Activated gamma-delta T cell treated with anti-CD3 and anti-CD28 coated beads, Interleukin-2, amount 50 U/mL, for 16 hours (primary cell): ENCODE measurements around the gene GNAS-AS1.

Source experiments
- DNase-seq: peaks from one replicate; pipeline ENCODE4 v3.0.0-alpha.2; 2020; ENCODE audit warnings: low read depth

The GNAS-AS1 gene

DNA sequence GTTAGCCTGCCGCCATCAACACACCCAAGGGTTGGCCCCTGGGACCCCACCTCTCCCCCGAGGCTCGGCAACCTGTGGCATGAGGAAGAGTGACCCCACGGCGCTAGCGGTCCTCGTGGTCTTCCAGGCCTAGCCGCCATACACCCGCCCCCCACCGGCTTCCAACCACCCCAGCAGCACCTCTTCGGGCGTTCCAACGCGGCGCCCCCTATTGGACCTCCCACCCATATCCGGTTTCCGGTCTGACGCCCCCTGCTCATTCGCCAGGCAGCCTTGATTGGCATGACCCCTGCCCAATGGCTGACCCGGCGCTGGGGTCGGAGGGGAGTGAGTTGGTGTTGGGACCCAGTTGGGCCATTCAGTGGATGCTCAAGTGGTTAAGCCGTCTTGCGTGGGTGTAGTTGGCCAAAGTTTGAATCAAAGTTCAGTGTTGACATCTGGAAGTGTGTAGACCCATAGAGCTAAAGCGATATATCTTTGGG lies at the start of gene GNAS-AS1:
TSS of gene GNAS-AS1 (minus strand) at position 210 of the 482 bp plus-strand sequence.
- DNase-seq: peak; percentile 59

DNA sequence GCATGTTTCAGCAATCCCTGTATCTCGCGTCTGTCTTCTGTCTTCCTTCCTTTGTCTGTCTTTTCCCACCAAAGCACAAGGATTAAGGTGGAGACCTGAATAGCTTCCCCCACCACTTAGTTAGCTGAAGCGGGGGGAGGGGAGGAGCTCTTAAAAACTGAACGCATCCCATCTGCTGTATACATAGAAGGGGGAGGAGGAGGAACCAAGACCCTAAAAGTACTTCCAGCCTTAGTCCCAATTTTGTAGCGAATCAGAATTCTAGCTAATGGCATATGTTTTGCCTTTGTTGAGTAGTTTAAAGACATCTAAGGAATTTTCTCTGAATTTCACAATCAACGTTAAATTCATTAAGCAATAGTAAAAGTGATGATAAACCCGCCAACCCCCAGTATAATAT lies 49.7 kb upstream of the GNAS-AS1 start:
- no peak for DNase-seq

DNA sequence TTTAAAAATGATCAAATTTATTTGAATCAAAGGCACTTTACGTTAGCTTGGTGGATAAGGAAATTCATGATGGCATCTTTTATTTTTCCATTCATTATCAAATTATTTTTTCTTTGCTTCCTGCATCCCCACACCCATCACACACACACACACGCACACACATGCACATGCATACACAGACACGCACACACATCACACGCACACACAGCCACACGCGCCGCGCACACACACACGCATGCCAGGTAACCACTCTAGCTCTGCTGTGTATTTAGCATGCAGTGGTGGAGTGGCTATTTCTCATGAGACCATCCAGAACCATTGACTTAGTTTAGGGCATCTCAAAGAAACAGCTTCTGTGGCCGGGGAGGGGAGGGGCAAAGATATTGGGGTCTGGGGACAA lies 48.8 kb upstream of the GNAS-AS1 start:
- DNase-seq: no peak

DNA sequence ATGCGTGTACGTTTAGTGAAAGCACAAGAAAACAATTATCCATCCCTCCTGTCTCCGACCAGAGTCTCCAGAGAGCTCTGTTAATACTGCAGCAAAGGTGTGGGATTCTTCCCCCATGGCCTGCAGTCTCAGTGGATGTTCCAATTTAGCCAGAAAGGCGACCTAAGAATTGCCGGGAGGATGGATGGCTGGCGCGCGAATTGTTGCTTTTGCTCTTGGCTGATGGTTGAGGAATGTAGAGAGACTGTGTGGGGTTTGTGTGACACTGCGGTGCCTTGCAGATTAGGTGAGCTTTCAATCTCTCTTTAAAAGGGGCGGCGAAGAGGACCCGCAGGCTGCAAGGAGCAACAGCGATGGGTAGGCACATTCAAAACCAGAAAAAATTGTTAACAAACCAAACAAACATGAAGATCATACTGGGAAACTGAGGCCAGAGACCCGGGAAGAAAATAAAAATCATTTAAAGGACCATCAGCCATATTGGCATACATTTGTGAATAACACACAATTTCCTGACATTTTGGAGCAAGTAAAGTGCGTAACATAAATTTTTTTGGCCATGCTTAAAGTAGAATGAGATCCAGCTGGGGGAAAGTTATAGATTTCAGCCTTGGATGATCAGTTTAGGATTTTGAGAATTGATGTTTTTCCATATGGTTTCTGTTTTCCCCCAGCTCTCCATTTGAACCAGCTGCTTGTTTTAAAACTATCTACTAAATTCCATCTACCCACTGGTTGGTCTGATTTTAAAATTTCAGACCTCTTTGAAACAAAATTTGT lies 48.1 kb upstream of the GNAS-AS1 start:
- DNase-seq: no peak

DNA sequence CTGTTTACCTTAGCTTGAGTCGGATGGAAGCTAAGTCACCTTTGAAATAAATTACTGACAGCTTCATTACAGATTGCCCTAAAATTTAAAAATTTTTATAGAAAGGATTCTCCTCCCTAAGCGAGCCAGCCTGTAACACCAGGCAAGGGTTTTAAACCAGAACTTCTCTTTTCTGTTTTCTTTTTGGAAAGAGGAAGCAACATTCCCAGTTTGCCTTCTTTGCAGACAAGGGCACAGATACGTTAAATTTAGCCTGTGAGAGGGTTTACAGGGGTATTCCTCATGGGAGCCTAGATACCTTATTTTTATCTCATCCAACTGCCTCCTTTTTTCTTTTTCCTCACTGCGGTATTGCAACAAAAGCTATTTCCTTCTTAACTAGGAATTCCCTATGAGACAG lies 46.8 kb upstream of the GNAS-AS1 start:
- no peak for DNase-seq

DNA sequence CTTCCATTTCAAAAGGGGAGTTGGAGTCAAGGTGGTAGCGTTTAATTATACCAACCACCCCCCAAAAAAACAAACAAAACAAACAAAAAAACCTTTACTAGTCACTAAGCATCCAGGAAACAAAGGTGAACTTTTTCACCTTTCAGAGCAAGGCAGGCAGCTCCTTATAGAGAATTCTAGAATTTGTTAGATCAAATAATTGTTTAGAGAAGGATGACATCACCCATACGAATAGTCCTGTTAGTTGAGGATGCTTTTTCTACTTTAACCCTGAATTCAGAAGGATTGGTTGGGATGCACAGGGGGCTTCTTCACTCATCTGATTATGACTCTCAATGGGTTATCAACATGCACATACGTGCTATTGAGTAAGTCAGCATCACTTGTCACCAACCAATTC lies 46.1 kb upstream of the GNAS-AS1 start:
- DNase-seq: no peak

DNA sequence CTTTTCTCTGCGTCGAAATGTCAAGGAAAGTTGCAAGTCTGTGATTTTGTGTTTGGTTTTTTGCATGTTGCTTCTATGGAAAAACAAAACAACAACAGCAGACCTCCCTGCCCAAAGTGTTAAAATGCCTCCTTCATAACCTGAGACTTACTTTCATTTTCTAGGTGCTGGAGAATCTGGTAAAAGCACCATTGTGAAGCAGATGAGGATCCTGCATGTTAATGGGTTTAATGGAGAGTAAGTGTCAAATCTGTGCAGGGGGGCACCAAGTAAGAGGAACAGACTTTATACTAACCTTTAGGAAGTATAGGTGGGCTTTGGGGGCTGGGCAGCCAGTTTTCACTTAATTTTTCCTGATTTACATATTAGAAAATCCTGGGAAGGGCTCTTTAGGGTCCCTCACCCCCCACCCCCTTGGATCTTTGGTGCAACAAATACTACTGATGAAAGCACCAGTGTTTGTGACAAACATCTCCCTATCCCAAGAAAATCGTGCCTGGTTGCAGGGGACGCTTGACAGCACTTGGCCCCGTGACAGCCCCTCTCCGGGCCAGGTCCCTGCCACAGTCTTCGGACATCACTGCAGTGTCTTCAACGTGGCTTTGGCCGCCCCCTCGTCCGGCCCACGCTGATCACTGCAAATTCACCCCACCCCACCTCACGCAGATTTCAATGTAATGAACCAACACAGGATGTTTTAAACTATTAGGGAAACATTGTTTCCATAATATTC lies 44.9 kb upstream of the GNAS-AS1 start:
- no peak for DNase-seq

DNA sequence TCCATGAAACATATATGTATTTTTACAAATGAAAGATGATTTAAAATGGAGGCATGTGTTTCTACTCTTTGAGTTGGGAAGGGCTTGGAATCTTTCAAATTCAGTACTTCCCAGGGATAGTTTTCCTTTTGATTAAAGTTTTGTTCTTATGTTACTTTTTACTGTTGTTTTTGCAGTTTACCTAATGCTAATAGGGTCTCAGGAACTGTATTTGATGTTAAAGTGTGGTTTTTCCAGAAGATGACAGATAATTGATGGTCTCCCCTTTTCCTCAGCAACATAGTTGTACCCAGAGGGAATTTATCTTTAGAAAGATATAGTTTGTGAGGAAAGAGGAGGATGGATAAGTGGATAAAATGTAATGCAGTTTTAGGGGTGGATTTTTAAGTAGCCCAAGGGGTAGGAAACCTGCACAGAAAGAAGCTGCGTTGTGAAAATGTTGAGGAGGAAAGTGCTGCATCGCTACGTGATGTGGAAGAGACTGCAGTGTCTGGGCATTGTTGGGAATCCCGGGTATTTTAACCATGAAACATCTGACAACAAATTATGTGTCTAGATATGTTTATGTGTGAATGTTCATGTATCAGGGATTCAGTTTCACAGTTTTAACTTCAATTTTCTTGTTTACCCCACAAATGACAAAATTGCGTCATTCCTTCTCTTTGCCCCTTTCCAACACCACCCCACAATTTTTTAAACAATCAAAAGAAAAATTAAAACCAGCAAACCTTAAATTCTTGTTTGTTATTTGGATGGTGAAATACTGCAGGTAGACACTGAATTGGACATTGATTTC lies 44.1 kb upstream of the GNAS-AS1 start:
- no peak for DNase-seq

DNA sequence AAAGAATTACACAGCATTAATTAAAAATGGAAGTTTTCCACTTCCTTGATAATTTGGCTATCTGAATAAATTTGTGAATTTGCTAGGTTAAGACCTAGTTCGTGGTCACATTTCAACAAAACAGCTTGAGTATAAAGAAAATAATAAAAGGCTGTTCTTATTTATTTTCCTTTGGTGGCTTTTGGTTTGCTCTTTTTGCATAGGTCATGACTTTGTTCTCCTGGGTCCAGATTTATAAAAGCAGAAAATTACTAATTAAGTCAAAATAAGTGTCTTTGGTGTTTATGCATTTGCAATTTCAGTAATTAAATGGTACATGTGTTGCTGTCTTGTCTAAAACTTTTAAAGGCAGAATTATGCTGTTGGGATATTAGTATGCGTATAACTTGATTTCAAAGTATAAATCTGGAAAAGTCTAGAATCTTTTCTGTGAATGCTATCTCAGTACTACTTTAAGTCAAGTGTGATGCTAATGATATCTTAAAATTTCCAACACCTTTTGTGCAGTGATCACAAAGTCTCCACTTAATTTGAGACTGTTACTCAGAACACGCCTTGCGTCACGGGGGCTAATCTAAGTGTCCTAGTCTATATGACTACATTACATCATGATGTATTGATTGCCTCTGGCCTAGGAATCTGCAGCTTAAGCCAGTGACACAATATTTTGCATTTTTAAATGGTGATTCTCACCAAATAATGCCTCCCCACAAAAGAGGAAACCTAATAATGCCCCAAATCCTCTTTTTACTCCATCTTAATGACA lies 42.8 kb upstream of the GNAS-AS1 start:
- no peak for DNase-seq

DNA sequence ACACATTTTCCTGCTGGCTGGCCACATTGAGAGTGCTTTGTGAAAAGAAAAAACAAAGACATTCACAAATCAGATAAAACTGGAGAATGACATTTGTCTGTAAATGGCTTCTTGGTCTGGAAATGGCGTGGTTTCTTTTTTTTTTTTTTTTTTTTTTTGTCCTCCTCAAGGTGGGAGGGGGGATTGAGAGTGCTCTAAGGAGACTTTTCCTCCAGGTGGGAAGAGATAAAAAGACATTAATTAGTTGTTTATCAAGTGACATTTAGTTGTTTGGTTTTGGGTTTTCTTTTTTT lies 42.2 kb upstream of the GNAS-AS1 start:
- DNase-seq: no peak

DNA sequence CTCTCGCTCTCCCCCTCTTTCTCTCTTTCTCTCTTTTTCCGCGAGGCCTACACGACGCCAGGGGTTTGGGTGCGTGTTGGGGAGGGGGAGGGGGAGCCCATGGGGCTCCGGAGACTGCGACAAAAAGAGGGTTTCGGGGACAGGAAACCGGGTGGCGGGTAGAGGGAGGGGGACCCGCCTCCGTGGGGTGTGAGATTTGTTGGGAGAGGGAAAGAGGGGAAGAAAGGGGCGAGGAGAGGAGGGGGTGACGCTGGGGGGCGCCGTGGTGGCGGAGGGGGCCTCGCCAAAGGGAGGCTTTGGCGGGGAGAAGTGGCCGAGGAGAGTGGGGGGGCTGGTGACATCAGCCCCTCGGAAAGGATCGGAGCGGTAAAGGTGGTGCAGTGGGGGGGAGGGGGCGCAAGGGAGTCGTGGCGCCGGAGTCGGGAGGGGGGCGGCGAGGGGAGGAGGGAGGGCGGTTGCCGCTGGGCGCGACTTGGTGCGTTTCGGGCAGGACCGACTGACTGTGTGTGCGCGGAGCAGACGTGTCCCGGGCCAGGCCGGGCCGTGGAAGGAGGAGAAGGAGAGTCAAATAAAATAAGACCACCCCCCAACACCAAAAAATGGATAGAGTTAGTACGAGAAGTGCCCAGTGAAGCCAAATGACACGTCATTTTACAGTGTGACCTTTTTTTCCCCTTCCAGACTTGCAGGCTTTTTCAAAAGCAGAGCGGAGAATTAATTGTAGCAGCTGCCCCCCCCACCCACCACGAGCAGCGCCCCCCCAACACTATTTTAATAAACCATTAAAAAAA lies 41.6 kb upstream of the GNAS-AS1 start:
- DNase-seq: peak; percentile 59

DNA sequence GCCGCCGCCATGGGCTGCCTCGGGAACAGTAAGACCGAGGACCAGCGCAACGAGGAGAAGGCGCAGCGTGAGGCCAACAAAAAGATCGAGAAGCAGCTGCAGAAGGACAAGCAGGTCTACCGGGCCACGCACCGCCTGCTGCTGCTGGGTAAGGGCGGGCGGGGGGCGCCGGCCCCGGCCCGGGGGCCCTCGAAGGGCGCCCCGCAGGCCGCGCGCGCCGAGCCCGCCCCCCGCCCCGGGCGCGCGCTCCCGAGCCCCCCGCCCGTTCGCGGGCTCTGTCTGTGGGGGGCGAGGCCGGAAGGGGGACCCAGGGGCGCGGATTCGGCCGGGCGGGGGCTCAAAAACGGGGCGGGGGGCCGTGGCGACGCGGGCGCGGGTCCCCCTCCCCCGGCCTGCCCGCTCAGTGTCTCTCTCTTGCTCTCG lies 41.0 kb upstream of the GNAS-AS1 start:
- no peak for DNase-seq

DNA sequence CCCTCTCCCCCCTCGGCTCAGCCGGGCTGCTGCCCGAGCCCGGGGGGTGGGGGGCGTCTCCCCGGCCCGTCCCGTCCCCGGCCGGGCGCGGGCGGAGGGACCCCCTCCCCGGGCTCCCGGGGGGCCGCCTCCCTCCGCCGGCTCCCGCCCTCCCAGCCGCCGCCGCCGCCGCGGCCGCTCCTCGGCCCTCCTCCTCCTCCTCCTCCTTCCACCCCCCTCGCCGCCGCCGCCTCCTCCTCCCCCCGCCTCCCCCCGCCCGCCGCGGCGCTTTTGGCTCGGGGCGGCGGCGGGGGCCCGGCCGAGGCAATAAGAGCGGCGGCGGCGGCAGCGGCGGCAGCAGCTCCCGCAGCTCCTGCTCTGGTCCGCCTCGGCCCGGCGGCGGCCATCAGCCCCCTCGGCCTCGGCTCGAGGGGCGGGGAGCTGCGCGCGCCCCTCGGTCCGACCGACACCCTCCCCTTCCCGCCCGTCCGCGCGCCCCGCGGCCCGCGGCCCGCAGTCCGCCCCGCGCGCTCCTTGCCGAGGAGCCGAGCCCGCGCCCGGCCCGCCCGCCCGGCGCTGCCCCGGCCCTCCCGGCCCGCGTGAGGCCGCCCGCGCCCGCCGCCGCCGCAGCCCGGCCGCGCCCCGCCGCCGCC lies 40.5 kb upstream of the GNAS-AS1 start:
- peak; percentile 57 for DNase-seq

DNA sequence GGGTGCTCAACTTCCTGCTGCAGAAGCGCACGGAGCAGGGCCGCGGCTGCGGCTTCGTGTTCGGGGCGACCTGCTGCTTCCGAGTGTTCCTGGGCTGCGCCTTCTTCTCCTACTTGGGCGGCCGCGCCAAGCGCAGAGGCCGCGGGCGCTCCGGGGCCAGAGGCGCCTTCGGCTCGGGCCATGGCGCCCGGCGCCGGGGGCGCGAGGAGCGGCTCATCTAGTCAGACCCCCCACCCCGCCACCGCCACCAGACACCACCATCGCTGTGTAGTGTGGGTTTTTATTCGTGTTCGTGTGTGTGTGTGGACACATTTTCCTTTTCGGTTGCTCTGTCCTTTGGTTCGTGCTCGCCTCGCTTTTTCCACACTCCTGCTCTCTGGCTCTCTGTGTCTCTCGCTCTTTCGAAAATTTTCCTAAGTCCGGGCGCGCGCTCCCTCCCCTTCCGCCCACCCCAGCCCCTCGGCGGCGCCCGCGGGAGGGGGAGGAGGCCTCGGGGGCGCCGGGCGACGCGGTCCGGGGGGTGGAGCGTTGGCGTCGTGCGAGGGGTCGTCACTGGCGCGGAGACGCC lies 39.9 kb upstream of the GNAS-AS1 start:
- peak; percentile 57 for DNase-seq

DNA sequence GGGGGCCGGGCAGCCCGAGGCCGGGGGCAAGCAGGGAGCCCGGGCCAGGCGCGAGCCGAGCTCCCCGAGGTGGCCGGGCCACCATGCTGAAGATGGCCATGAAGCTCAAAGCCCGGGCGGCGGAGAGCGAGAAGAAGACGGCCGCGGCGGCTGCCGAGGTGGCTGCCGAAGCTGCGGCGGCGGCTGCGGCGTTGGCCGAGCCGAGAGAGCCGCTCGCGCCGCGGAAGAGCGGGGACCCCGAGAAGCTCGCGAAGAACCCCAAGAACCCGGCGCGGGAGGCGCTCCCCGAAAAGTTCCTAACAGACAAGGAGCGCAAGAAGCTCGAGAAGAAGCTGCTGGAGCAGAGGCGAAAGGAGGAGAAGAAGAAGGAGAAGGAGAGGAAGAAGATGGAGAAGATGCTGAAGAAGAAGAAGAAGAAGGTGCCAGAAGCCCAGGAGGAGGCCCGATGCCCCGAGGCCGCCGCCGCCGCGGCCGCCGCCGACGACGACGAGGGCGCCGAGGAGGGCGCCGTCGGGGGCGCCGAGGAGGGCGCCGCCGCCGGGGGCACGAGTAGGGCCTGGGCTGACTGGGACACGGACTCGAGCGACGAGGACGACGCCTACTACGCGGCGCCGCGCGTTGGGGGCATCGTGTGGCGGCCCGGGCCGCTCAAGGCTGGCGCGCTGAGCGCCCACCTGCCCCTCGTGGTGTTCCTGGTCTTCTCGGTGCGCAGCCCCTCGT lies 39.3 kb upstream of the GNAS-AS1 start:
- no peak for DNase-seq

DNA sequence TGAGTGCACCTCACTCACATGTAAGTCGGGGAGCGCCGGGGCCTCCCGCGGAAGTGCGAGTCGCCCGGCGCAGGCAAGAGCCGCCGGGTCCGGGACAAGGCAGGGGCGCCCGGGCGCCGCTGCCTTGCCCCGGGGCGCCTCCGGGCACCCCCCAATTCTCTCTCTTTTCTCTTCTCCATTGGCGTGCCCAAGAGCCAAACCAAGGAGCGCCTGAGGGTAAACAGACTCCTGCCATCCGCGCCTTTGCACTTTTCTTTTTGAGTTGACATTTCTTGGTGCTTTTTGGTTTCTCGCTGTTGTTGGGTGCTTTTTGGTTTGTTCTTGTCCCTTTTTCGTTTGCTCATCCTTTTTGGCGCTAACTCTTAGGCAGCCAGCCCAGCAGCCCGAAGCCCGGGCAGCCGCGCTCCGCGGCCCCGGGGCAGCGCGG lies 38.6 kb upstream of the GNAS-AS1 start:
- no peak for DNase-seq

DNA sequence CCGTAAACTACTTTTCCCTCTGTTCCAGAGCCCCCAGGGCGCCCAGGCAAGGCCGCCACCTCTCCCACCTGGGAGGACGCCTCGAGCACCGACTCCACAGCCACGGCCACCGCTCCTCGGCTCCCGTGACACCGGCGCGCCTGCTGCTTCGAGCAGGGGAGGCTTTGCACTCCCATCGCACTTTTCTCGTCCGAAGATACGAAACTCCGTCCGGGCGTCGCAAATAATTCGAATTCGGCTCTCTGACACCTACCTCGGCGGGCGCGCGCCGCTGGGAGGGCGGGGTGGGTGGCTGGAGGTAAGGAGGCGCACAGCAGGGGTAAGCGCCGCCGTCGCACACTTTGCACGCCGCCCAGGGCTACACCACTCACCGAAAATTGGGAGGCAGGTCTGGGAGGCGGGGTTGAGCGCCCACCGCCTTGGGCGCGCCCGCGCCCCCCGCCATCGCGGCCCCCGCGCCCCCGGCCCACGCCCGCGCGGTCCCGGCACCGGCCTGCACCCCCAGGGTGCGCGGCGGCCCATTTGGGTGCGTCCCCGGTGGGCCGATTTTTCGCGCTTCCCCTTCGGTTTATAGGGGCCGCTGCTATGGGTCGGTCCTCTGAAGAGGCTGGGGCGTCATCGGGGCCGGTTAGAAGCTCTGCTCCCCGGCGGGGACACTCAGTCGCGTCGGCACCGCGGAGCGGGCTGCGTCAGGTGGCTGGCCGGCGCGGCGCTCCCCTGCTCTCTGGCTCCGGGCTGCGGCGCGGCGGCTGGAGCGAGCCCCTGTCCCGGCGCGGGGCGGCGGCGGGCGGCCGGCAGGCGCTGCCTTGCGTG lies 38.0 kb upstream of the GNAS-AS1 start:
- DNase-seq: peak; percentile 69

DNA sequence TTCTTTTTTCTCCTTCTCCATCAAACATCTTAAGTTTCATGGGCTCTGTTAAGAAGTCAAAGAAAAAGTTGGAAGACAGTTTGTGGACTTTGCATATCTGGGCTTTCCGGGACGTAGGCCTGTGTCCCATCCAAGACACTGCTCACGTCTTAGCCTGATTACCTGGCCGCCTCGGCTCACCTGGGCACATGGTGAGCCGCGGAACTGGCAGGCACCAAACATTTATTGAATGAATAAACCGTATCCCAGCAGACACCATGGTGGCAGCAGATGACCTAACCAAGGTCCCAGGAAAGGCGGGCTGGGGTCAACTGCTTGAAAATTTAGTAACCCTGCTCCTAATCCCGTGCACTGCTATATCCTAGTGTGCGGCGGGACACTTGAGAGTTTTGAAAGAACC lies 37.4 kb upstream of the GNAS-AS1 start:
- DNase-seq: no peak

DNA sequence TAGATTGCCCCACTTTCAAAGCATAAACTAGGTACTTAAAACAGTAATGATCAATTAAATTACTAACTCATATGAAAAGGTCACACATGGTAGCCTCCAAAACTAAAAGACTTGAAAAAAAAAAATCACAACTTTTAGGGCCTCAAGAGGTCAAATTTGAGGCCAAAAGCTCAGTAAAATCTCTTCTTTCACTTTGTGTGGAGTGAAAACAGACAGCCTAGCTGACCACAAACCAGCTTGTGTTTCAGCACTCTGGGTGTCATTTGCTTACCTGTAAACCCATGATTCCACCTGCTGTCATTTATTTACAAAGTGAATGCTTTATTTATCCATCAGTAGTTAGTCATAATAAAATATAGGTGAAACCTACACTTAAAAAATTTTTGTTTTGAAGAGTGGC lies 35.8 kb upstream of the GNAS-AS1 start:
- DNase-seq: no peak
